HG02610 (cell line): ENCODE data around the gene ZG16.

Source experiments
- ATAC-seq: cut with Tn5 transposase; IDR thresholded peaks from one replicate; pipeline ENCODE4 v1.9.1; 2021; ENCODE audit warnings: mild to moderate bottlenecking, moderate library complexity; ENCODE audit not compliant: unreplicated experiment

ZG16 gene

DNA sequence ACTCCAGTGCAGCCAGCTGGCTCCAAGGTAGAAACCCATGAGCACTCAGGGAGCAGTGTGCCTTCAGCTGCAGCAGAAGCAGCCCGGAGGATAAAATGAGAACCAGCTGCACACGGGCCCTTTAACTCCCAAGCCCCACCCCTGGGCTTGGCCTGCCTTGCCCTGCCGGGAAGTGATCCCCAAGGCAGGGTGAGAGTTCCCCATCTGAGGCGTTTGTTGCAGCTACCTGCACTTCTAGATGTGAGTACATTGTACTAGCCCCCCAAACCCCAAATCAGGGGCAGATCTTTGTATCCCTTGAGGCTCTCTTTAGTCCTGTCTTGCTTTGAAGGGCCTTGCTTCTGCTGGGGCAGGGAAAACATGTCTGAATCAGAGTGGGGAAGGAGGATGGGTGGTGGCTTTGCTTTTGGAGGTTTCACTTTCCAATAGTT lies 42.2 kb downstream of the ZG16 start, which contains the start of gene MVP:
TSS of gene MVP (plus strand) at position 192 of the 431 bp plus-strand sequence. CDS start 10,088 bp downstream, outside the sequence.
- peak; percentile 32 for ATAC-seq

DNA sequence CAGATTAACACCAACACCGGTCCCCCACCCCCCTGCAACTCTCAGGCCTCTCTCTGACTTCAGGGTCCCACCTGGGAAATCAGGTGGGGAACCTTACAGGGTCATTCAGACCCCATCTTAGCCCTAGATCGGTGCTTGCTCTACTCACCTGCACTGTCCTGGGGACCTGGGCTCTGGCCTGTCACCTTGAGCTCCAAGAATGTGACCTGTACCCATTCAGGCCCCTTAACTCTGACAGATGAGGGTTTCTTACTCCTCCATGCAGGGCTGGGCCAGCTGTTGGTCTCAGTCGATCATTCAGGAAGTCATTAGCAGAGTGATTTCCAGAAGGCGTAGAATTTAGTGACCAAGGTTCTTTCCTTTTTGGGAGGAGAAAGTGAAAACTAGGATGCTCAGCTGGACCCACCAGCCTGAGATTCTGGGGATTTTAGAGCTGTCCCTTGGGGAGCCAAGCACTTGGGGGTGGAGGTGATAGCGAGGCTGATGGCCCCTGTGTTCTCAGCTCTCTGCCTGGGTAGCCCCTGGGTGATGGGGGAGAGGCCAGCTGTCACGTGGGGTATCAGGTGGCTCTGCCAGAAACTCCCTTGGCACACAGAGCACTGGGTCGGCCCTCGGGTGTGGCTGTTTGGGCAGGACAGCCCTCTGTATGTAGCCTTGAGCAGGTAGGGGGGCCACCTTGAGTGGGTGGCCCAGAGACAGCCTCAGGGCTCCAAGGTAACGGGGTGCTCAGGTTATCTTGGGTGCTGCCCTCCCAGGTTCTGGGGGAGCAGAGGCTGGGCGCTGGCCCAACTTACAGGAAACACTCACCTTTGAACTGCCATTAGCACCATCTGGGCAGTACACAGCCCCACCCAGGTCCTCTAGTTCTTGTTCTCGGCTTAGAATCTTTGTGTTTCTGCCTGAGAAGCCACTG lies 42.9 kb downstream of the ZG16 start:
- peak; percentile 48 for ATAC-seq

DNA sequence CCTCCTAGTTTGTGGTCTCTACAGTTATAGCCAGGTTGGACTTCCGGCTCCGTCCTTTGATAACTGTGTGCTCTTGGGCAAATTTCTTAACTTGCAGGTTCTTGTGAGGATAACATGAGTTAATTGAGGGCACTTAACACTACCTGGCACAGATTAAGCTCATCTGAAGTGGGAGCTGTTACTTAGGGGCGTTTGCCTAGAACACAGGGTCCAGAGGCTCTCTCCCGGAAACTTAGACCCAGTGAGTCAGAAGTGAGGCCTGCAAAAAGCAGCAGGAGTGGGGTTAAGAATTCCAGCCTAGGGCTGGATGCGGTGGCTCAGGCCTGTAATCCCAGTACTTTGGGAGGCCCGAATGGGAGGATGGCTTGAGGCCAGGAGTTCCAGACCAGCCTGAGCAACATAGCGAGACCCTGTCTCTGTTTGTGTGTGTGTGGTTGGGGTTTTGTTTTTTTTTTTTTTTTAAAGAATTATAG lies 43.6 kb downstream of the ZG16 start:
- no peak for ATAC-seq

DNA sequence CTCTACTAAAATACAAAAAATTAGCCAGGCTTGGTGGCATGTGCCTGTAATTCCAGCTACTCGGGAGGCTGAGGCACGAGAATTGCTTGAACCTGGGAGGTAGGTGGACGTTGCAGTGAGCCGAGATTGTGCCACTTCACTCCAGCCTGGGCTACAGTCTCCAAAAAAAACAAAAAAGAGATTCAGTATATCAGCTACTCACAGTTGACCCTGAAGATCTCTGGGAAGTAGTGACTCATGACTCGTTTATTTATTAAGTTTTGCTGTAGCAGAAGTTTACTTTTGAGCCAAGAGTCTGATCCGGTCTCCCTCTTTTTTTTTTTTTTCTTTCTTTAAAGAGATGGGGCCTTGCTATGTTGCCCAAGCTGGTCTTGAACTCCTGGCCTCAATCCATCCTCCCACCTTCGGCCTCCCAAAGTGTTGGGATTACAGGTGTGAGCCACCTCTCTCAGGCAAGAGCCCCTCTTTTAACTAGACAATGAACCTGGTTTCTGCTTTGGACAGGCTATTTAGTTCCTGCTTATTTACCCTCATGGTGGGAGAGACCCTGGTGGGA lies 46.6 kb downstream of the ZG16 start:
- no peak for ATAC-seq

DNA sequence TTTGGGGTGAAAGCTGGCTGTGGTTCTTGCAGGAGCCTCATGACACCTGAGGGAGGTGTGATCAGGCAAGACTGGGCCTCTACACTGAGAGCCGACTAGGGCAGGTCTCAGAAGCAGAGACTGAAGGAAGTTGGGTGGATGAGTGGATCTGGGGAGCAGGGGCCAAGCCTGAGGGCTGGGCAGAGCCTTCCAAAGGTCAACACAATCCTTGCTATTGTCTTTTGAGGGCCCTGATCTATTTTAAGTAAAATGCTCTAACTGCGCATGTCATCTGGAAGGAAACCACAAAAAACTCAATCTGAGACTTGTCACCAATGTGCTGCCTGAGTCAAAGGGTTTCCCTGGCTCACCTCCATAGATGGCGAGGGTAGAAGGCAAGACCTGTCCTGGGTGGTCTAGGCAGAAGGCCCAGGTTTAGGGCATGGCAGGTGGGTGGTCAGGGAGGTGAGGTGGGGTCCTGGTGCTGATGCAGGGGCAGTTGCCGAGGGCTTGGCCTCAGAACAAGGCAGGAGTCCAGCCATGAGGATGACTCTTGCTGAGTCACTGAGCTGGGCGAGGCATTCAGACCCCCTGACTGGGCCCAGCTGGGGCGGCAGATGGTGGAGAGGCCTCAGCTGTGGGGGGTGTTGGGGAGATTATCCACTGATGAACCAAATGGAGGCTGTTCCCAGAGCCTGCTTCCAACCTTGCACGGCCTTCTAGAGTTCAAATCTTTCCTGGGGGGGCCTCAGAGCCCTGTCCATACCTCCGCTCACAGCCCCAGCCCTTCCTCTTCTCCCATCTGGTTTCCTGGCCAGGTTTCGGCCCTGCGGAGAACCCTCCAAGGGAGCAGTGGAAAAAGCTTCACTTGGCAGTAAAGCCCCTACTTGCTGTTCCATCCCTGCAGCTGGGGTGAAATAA lies 47.3 kb downstream of the ZG16 start:
- ATAC-seq, result peak; percentile 34

DNA sequence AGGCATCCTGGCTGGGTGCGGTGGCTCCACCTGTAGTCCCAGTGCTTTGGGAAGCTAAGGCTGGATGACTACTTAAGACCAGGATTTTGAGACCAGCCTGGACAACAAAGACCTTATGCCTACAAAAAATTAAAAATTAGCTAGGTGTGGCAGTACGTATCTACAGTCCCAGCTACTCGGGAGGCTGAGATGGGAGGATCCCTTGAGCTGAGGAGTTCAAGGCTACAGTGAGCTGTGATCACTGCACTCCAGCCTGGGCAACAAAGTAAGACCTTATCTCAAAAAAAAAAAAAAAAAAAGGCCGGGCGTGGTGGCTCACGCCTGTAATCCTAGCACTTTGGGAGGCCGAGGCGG lies 48.3 kb downstream of the ZG16 start:
- no peak for ATAC-seq

DNA sequence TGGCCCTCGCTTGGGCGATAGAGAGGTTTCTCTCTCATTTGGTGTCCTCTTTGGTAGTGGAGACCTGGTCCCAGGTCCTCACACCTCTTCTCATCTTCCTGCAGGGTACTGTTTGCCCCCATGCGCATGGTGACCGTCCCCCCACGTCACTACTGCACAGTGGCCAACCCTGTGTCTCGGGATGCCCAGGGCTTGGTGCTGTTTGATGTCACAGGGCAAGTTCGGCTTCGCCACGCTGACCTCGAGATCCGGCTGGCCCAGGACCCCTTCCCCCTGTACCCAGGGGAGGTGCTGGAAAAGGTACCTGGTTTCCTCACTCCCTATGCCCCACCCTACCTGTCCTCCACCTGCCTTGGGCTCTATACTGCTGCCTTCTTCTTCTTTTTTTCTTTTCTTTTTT lies 52.7 kb downstream of the ZG16 start:
- no peak for ATAC-seq

DNA sequence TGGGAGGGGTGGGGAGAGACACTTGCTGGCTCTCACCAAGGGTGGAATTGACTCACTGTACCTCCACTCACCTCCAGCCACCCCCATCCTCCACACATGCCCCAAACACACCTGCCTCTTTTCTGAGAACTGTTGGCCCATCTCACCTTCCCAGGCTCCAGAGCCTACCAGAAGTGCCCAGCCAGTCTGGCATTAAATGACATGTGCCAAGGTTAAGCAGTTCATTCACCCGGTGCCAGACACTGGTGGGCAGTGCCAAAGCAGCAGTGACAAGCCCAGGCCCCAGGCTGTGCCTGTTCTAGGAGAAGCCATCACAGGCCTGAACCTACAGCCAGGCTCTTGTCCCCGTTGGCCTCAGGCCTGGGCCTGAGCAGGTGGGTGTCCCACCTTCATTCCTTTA lies 53.4 kb downstream of the ZG16 start:
- ATAC-seq, result no peak
